ENCODE data around the gene FOXI1.

Gene FOXI1

GRCh38 chr5:170154297-170154696 lies 48.6 kb downstream of the FOXI1 start:
- no peaks in the 10 kb centered on the region for H3K27me3 ChIP-seq
- H3K27ac ChIP-seq = no peak overlapping the region
- H3K4me3 ChIP-seq (ENCODE audit: low read depth in 1 of 2, low read length in 1 of 2) = no peak overlapping the region
- no peak for TF ChIP-seq CTCF (IDR thresholded peaks at IDR 0.05)
- H3K36me3 ChIP-seq = no peaks in the 10 kb centered on the region
- H3K4me1 ChIP-seq (ENCODE audit: control insufficient read depth in 1 of 2, insufficient read depth in 1 of 2, low read depth in 1 of 2, low read length in 1 of 2) = no peaks in the 10 kb centered on the region
- H3K9me3 ChIP-seq = no peaks in the 10 kb centered on the region

GRCh38 chr5:170154744-170155143 lies 49.0 kb downstream of the FOXI1 start:
- H3K27me3 ChIP-seq = no peaks in the 10 kb centered on the region
- no peak overlapping the region for H3K4me3 ChIP-seq (ENCODE audit: low read depth in 1 of 2, low read length in 1 of 2)
- TF ChIP-seq CTCF (IDR thresholded peaks at IDR 0.05) = no peak
- H3K9me3 ChIP-seq = no peaks in the 10 kb centered on the region
- H3K27ac ChIP-seq = no peak overlapping the region
- no peaks in the 10 kb centered on the region for H3K4me1 ChIP-seq (ENCODE audit: control insufficient read depth in 1 of 2, insufficient read depth in 1 of 2, low read depth in 1 of 2, low read length in 1 of 2)
- no peaks in the 10 kb centered on the region for H3K36me3 ChIP-seq

- Histone ChIP-seq H3K9me3 (no peaks in the 10 kb centered on the region), H3K4me3 (ENCODE audit: low read depth in 1 of 2, low read length in 1 of 2) (no peak overlapping the region), H3K36me3 (no peaks in the 10 kb centered on the region), H3K4me1 (ENCODE audit: control insufficient read depth in 1 of 2, insufficient read depth in 1 of 2, low read depth in 1 of 2, low read length in 1 of 2) (no peaks in the 10 kb centered on the region), H3K27me3 (no peaks in the 10 kb centered on the region), H3K27ac (no peak overlapping the region)
- no peak for TF ChIP-seq CTCF (IDR thresholded peaks at IDR 0.05)
Observed at GRCh38 chr5:170155771-170156170, 50.1 kb downstream of the FOXI1 start.

- no peak for TF ChIP-seq CTCF (IDR thresholded peaks at IDR 0.05)
- Histone ChIP-seq H3K27ac (no peak overlapping the region), H3K36me3 (no peaks in the 10 kb centered on the region), H3K27me3 (no peaks in the 10 kb centered on the region), H3K4me1 (ENCODE audit: control insufficient read depth in 1 of 2, insufficient read depth in 1 of 2, low read depth in 1 of 2, low read length in 1 of 2) (peaks cover 0 to 5% of the 10 kb centered on the region in 2 experiments), H3K9me3 (no peaks in the 10 kb centered on the region), H3K4me3 (ENCODE audit: low read depth in 1 of 2, low read length in 1 of 2) (no peak overlapping the region)
Observed at GRCh38 chr5:170159101-170159698, 53.5 kb downstream of the FOXI1 start.

Data from neutrophil (primary cell).